Spleen (tissue), 7 donors: Measurements from ENCODE around the gene MFN1.
A peak's percentile ranks its signal among the peaks of the same experiment; 100 is the strongest.

Source experiments
- POLR2A ChIP-seq, 3 donors: fragments of 450-650 bp; IDR thresholded peaks; one replicate each; pipeline ENCODE4 v1.5.1; 2017; ENCODE audit warnings: antibody characterized with exemption in 3 of 3, mild to moderate bottlenecking in 1 of 3
- POLR2AphosphoS5 ChIP-seq, 3 donors: sonication (generic); formaldehyde crosslinking; IDR thresholded peaks; one replicate each; pipeline ENCODE4 v1.5.1; 2017; ENCODE audit warnings: antibody characterized with exemption in 3 of 3
- TF ChIP-seq, protein P1 (sequence below), 11 experiments: fragments of 200-600 bp in 7 of 11; fragments of 450-650 bp in 4 of 11; sonication (generic) in 4 of 11; IDR thresholded peaks in 8 of 11; conservative IDR thresholded peaks in 3 of 11; 1 replicate in 7 of 11; 2 replicates in 4 of 11; pipeline versions ENCODE4 v1.4.0 to v1.8.0; 2016 to 2021; ENCODE audit warnings: antibody characterized with exemption in 11 of 11, inconsistent platforms in 4 of 11, mild to moderate bottlenecking in 1 of 11
- donor health status: DM: no; HTN: no; CAD: no; lungs with moderate emphysema.
- donor health status: DM: no; HTN: no; CAD: no.
- donor health status: DM: no; HTN: no; CAD: no.

GRCh38 chr3:179347345-179348194 lies at the start of gene MFN1:
- TF ChIP-seq POLR2AphosphoS5 (IDR thresholded peaks at IDR 0.05) (peak; percentile 91 to 93 (median 92)), POLR2A (IDR thresholded peaks at IDR 0.05) (peak in 2 of 3 donors; percentile 10 to 33)
- TF ChIP-seq, protein P1, sequence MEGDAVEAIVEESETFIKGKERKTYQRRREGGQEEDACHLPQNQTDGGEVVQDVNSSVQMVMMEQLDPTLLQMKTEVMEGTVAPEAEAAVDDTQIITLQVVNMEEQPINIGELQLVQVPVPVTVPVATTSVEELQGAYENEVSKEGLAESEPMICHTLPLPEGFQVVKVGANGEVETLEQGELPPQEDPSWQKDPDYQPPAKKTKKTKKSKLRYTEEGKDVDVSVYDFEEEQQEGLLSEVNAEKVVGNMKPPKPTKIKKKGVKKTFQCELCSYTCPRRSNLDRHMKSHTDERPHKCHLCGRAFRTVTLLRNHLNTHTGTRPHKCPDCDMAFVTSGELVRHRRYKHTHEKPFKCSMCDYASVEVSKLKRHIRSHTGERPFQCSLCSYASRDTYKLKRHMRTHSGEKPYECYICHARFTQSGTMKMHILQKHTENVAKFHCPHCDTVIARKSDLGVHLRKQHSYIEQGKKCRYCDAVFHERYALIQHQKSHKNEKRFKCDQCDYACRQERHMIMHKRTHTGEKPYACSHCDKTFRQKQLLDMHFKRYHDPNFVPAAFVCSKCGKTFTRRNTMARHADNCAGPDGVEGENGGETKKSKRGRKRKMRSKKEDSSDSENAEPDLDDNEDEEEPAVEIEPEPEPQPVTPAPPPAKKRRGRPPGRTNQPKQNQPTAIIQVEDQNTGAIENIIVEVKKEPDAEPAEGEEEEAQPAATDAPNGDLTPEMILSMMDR (IDR thresholded peaks at IDR 0.05 in 8 of 11, conservative IDR thresholded peaks at IDR 0.05 in 3 of 11), result peak in 1 of 11 experiments; percentile 18
